GM12864 (cell line): Measurements from ENCODE around the gene TIGD2.

Source experiments
- DNase-seq: peaks from one replicate; pipeline ENCODE4 v3.0.0-alpha.2; 2011; ENCODE audit warnings: low read depth
- H3K4me3 ChIP-seq: 2 replicates; pipeline ENCODE4 v1.5.1; 2011; ENCODE audit warnings: mild to moderate bottlenecking, low read depth, low read length, control low read depth
- TF ChIP-seq, protein P1 (sequence below): IDR thresholded peaks from 2 replicates; pipeline ENCODE4 v1.5.1; 2011; ENCODE audit warnings: low read depth, mild to moderate bottlenecking, moderate library complexity, low read length, control low read depth, inconsistent platforms; ENCODE audit errors: missing control alignments

The TIGD2 gene

DNA sequence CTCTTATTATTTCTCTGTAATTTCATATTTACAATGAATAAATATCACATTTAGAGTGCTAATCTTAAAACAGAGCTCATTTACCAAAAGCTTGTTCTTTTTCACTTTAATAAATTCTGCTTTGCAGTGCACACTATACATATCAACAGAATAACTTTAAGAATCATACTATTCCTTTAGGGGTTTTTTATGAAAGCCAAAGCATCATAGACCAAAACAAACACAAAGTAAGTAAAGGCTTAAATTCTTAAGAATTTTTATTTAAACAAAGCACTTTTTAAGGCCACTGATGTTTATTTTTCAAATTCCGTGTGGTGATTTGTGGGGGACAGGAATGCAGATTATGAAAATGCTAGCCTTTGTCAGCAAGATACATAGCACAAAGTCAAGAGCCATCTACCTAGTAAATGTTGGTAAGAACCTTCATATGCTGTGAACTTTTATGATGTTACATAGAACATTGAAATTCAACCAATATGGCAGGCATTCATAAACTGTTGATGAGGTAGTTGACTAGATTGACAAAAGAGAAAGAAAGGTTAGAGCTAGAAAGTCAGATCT, 17.8 kb downstream of the TIGD2 start:
- no peak for DNase-seq
- TF ChIP-seq, protein P1, sequence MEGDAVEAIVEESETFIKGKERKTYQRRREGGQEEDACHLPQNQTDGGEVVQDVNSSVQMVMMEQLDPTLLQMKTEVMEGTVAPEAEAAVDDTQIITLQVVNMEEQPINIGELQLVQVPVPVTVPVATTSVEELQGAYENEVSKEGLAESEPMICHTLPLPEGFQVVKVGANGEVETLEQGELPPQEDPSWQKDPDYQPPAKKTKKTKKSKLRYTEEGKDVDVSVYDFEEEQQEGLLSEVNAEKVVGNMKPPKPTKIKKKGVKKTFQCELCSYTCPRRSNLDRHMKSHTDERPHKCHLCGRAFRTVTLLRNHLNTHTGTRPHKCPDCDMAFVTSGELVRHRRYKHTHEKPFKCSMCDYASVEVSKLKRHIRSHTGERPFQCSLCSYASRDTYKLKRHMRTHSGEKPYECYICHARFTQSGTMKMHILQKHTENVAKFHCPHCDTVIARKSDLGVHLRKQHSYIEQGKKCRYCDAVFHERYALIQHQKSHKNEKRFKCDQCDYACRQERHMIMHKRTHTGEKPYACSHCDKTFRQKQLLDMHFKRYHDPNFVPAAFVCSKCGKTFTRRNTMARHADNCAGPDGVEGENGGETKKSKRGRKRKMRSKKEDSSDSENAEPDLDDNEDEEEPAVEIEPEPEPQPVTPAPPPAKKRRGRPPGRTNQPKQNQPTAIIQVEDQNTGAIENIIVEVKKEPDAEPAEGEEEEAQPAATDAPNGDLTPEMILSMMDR, result no peak
- H3K4me3 ChIP-seq, result no peak overlapping the region

DNA sequence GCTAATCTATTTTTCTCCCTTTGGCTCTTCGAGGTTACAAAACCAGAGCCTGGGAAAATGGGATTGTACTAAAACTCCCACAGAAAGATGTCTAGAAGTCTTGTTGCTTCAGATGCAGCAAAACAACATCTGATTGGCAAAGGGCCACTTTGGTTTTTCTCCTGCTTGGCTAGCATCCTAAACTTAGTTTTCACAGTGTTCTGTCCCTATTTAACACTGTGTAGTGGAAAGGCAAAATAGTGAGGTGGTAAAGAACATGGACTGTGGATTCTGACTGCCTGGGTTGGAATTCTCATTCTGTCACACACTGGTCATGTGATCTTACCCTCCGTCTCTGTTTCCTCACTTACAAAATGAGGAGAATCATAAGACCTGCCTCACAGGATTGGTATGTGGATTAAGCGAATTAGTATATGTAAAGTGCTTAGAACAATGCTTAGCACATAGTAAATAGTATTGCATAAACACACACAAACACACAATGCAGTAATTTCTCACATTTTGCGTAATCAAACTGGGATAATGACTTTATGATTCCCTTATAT, 23.5 kb downstream of the TIGD2 start:
- TF ChIP-seq, protein P1, result no peak
- H3K4me3 ChIP-seq, result no peak overlapping the region
- no peak for DNase-seq

DNA sequence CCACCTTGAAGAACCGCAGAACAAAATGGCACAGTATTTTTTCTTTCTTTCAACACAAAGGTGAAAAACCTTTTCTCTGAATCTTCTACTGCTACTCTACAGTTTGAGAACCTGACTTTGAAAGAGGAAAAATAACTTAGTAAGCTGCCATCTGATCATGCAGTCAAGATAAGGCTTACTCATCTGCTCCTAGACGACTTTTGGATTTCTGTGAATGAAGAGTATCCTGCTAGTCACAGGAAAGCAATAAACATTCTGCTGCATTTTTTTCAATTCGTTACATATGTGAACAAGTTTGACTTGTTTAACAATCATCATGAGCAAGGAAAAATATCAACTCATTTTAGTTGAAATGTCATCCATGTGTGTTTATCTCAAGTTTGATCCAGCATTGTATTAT, 25.2 kb downstream of the TIGD2 start:
- TF ChIP-seq, protein P1, result no peak
- DNase-seq, result no peak
- H3K4me3 ChIP-seq, result no peak overlapping the region

DNA sequence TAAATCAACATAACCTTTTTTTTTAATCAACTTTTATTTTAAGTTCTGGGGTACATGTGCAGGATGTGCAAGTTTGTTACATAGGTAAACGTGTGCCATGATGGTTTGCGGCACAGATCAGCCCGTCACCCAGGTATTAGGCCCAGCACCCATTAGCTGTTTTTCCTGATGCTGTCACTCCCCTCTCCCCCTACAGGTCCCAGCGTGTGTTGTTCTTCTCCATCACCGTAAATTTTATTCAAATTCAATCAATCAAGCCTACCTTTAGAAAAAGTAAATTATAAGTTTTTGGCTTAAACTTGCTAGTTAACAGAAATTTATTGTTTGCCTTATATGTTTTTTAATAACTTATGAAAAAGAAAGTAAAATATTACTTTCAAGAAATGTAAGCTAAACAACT, 25.9 kb downstream of the TIGD2 start:
- TF ChIP-seq, protein P1, result no peak

DNA sequence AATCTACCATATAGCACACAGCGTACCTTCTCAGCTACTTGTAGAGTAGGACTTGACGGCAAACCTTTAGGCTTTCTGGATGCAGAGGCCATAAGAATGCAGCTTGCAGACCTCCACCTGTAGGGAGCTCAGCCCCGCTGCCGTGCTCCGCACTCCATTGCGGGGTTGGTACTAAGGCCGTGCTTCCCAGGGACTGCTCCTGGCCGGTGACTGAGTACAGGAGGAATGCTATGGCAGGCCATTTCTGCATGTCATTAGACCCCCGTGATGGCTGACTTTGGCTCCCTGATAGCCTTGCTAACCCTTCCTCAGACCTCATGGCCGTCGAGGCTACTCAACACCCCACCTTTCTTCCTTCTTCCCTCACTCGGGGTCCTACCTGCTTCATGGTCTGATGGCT, 26.4 kb downstream of the TIGD2 start:
- DNase-seq, result no peak
- TF ChIP-seq, protein P1, result no peak
- H3K4me3 ChIP-seq, result no peak overlapping the region

More for the DNA sequence above, 25.9 kb downstream of the TIGD2 start:
- no peak overlapping the region for H3K4me3 ChIP-seq
- no peak for DNase-seq

DNA sequence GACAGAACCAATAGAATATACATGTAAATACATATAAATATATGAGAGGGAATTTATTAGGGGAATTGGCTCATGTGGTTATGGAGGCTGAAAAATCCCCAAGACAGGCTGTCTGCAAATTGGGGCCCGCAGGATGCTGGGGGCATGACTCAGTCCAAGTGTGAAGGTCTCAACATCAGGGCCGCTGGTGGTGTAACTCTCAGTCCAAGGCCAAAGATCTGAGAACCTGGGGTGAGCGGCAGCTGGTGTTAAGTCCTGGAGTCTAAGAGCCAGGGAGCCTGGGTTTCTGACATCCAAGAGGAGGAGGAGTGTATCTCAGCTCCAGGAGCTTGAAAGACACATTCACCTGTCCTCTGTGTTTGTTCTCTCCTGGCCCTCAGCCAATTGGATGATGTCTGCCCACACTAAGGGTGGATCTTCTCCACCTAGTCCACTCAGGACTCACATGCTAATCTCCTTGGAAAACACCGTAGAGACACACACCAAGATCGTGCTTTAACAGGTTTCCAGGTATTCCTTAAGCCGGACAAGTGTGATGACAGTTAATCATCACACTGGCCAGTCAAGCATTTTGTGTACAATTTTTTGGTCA, 28.9 kb downstream of the TIGD2 start:
- TF ChIP-seq, protein P1, result no peak
- no peak overlapping the region for H3K4me3 ChIP-seq
- DNase-seq, result no peak
